CD4-positive, alpha-beta memory T cell (primary cell): Measurements from ENCODE around the gene CHN2. TPM values are rescaled to one million over a fixed set of nuclear protein-coding genes. Genes with fewer than 3 reads are reported as not detected.

Experiments
- CTCF ChIA-PET: fragments of 350-600 bp; sonication (Branson Sonifier 250); formaldehyde crosslinking; loops from one replicate; lab custom pipeline; 2021; ENCODE audit warnings: inconsistent platforms; ENCODE audit not compliant: partially characterized antibody; lab: Charles Lee
- POLR2A ChIA-PET: fragments of 350-600 bp; sonication (Branson Sonifier 250); formaldehyde crosslinking; loops from one replicate; lab custom pipeline; 2021; ENCODE audit not compliant: partially characterized antibody; lab: Charles Lee
- DNase-seq, 5 donors: peaks; one replicate each; pipeline versions ENCODE4 v3.0.0 to v3.0.0-alpha.2; 2020 to 2022; ENCODE audit warnings: mixed read lengths in 1 of 5
- H3K27ac ChIP-seq: one replicate; pipeline ENCODE4 v1.7.0; 2013; ENCODE audit warnings: low read depth, low read length
- H3K27me3 ChIP-seq: 2 replicates; pipeline ENCODE4 v1.7.0; 2013; ENCODE audit warnings: mild to moderate bottlenecking, low read length, moderate library complexity; ENCODE audit not compliant: insufficient read depth
- H3K36me3 ChIP-seq: 2 replicates; pipeline ENCODE4 v1.7.0; 2013; ENCODE audit warnings: mild to moderate bottlenecking, low read length, moderate library complexity; ENCODE audit not compliant: insufficient read depth
- H3K4me1 ChIP-seq: 2 replicates; pipeline ENCODE4 v1.7.0; 2013; ENCODE audit warnings: mild to moderate bottlenecking, low read length, moderate library complexity; ENCODE audit not compliant: insufficient read depth
- H3K4me3 ChIP-seq, 2 donors: one replicate each; pipeline ENCODE4 v1.7.0; 2013; ENCODE audit warnings: low read length in 2 of 2, mild to moderate bottlenecking in 1 of 2
- H3K9me3 ChIP-seq, 2 donors: one replicate each; pipeline ENCODE4 v1.7.0; 2013; ENCODE audit warnings: low read length in 2 of 2, control low read depth in 1 of 2; ENCODE audit not compliant: control insufficient read depth in 1 of 2
- H3K27ac Mint-ChIP-seq, 7 donors: one replicate each; pipeline ENCODE4 v1.8.0; 2020 to 2021; ENCODE audit warnings: mixed read lengths in 7 of 7, mild to moderate bottlenecking in 6 of 7, inconsistent platforms in 3 of 7, moderate library complexity in 3 of 7
- H3K27me3 Mint-ChIP-seq, 2 donors: one replicate each; pipeline ENCODE4 v1.8.0; 2020 to 2021; ENCODE audit warnings: mixed read lengths in 2 of 2
- H3K36me3 Mint-ChIP-seq, 2 donors: one replicate each; pipeline ENCODE4 v1.8.0; 2020 to 2021; ENCODE audit warnings: mixed read lengths in 2 of 2, inconsistent platforms in 1 of 2, mild to moderate bottlenecking in 1 of 2
- H3K4me1 Mint-ChIP-seq, 4 donors: one replicate each; pipeline ENCODE4 v1.8.0; 2020 to 2021; ENCODE audit warnings: mixed read lengths in 4 of 4, mild to moderate bottlenecking in 1 of 4
- H3K4me3 Mint-ChIP-seq, 8 donors: one replicate each; pipeline ENCODE4 v1.8.0; 2020 to 2021; ENCODE audit warnings: mixed read lengths in 8 of 8, mild to moderate bottlenecking in 7 of 8, moderate library complexity in 6 of 8, inconsistent platforms in 3 of 8
- H3K9me3 Mint-ChIP-seq, 8 donors: one replicate each; pipeline ENCODE4 v1.8.0; 2020 to 2021; ENCODE audit warnings: mixed read lengths in 8 of 8, mild to moderate bottlenecking in 5 of 8, inconsistent platforms in 3 of 8, moderate library complexity in 1 of 8
- intact Hi-C: fragments of 100-400 bp; cut with micrococcal nuclease; formaldehyde crosslinking; loops from one replicate; pipeline ENCODE4 v1.15.1; 2023
- polyA plus RNA-seq, 2 donors: library from polyadenylated mRNA; unstranded; fragments of 300-500 nt; fragmentation: Illumina TruSeq; gene quantifications; one replicate each; pipeline ENCODE4 v1.2.3, GENCODE V29; 2021
- total RNA-seq, 2 experiments: library from RNA; stranded (reverse); gene quantifications; one replicate each; pipeline ENCODE4 v1.2.3, GENCODE V29; 2021

The CHN2 gene
- total and polyA plus RNA-seq, 4 experiments from 2014 or later: 1.8 to 7.6 (median 3.5) TPM

DNA sequence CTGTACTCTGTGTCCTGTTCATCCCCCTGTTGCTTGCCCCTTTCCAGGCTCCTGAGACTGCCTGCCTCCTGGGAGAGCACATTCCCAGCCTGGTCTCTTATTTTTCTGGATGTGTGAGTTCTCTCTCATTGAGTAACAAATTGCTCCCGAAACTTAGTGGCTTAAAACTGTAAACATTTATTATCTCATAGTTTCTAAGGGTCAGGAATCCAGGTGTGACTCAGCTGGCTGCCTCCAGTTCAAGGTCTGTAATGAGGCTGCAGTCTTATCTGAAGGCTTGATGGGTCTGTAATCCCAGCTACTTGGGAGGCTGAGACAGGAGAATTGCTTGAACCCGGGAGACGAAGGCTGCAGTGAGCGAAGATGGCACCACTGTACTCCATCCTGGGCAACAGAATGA, 315.5 kb downstream of the CHN2 start:
- H3K36me3 Mint-ChIP-seq: peaks cover 0 to 11% of the 10 kb centered on the region in 2 donors
- DNase-seq: no peak
- Histone ChIP-seq H3K27me3 (no peaks in the 10 kb centered on the region), H3K27ac (no peak overlapping the region), H3K36me3 (no peaks in the 10 kb centered on the region), H3K9me3 (no peaks in the 10 kb centered on the region), H3K4me3 (no peak overlapping the region), H3K4me1 (no peaks in the 10 kb centered on the region)
- intact Hi-C loops: no loop called here
- no peak overlapping the region for H3K27ac Mint-ChIP-seq
- H3K27me3 Mint-ChIP-seq: peaks cover 0 to 1% of the 10 kb centered on the region in 2 donors
- H3K9me3 Mint-ChIP-seq: no peaks in the 10 kb centered on the region
- no peak overlapping the region for H3K4me3 Mint-ChIP-seq
- ChIA-PET CTCF (no interaction called here), POLR2A (no interaction called here)
- peaks cover 0 to 2% (median 0%) of the 10 kb centered on the region in 4 donors for H3K4me1 Mint-ChIP-seq

DNA sequence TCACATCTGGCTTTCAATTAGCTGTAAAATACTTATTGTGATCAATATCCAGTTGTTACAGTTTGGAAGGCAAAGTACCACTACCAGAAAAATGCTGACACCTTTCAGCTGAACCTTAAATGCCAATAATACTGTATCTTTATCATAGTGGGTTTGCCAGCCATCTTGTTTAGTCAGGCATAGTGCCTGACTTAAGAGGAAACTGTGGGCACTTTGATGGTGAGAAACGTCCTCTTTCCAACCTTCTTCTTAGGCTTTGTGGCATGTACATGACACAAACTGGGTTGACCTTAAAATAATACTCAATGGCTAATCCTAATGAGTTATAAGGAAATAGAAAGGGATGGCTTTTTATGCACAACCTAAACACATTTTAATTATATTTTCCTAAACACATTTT, 316.8 kb downstream of the CHN2 start:
- ChIA-PET CTCF (no interaction called here), POLR2A (no interaction called here)
- peaks cover 0 to 11% of the 10 kb centered on the region in 2 donors for H3K36me3 Mint-ChIP-seq
- peaks cover 0 to 2% (median 0%) of the 10 kb centered on the region in 4 donors for H3K4me1 Mint-ChIP-seq
- Histone ChIP-seq H3K27ac (no peak overlapping the region), H3K9me3 (no peaks in the 10 kb centered on the region), H3K4me1 (no peaks in the 10 kb centered on the region), H3K27me3 (no peaks in the 10 kb centered on the region), H3K36me3 (no peaks in the 10 kb centered on the region), H3K4me3 (no peak overlapping the region)
- DNase-seq: no peak
- peaks cover 0 to 1% of the 10 kb centered on the region in 2 donors for H3K27me3 Mint-ChIP-seq
- no peak overlapping the region for H3K27ac Mint-ChIP-seq
- H3K4me3 Mint-ChIP-seq: no peak overlapping the region
- intact Hi-C loops: no loop called here
- H3K9me3 Mint-ChIP-seq: no peaks in the 10 kb centered on the region

DNA sequence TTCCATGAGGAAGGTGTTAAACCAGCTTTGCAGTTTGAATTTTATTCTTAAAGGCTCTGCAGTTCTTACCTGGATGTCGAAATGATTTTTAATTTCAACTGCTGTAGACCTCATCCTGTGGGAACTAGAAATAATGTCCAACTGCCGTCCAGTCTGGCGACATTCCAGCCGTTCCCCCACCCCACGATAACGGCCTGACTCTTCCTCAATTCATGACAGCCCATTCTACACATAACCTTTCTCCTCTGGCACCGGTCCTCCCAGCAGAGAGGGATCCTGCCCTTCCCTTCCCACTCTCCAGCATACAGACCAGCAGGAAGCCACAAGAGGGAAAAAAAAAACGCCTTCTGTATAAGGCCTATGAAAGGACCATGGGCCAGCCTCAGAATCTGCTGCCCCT, 317.3 kb downstream of the CHN2 start:
- CTCF ChIA-PET: no interaction called here
- intact Hi-C loops: no loop called here

DNA sequence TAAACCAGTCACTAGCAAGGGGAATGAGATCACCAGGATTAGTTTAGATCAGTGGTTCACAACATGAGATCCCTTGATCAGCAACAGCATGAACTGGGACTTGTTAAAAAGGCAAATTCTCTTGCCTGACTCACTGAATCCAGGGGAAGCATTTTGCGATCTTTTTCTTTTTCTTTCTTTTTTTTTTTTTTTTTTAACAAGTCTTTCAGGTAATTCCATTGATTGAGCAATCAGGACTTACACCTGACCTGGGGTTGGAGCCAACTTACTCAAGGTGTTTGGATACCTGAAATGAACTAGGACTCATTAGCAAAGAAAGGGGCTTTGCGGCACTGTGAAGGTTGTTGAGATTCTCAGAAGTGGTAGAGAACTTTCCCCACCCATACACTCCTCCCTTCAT, 321.9 kb downstream of the CHN2 start:
- no peaks in the 10 kb centered on the region for H3K27me3 ChIP-seq
- H3K4me3 Mint-ChIP-seq: no peak overlapping the region
- no peak overlapping the region for H3K27ac Mint-ChIP-seq
- ChIA-PET CTCF (no interaction called here), POLR2A (no interaction called here)
- peaks cover 0 to 6% (median 3%) of the 10 kb centered on the region in 8 donors for H3K9me3 Mint-ChIP-seq
- intact Hi-C loops: no loop called here
- no peaks in the 10 kb centered on the region for H3K4me1 ChIP-seq
- H3K27ac ChIP-seq: no peak overlapping the region
- no peaks in the 10 kb centered on the region for H3K4me1 Mint-ChIP-seq
- no peaks in the 10 kb centered on the region for H3K36me3 ChIP-seq
- H3K27me3 Mint-ChIP-seq: peaks cover 0 to 4% of the 10 kb centered on the region in 2 donors
- DNase-seq: no peak
- no peak overlapping the region for H3K4me3 ChIP-seq
- H3K36me3 Mint-ChIP-seq: no peaks in the 10 kb centered on the region
- H3K9me3 ChIP-seq: no peaks in the 10 kb centered on the region

More for the DNA sequence above, 317.3 kb downstream of the CHN2 start:
- POLR2A ChIA-PET: no interaction called here
- Histone ChIP-seq H3K9me3 (no peaks in the 10 kb centered on the region), H3K4me3 (no peak overlapping the region), H3K27me3 (no peaks in the 10 kb centered on the region), H3K4me1 (no peaks in the 10 kb centered on the region), H3K27ac (no peak overlapping the region), H3K36me3 (no peaks in the 10 kb centered on the region)
- H3K36me3 Mint-ChIP-seq: peaks cover 0 to 8% of the 10 kb centered on the region in 2 donors
- DNase-seq: no peak
- H3K27me3 Mint-ChIP-seq: peaks cover 0 to 1% of the 10 kb centered on the region in 2 donors
- no peaks in the 10 kb centered on the region for H3K9me3 Mint-ChIP-seq
- no peak overlapping the region for H3K27ac Mint-ChIP-seq
- no peak overlapping the region for H3K4me3 Mint-ChIP-seq
- peaks cover 0 to 2% (median 0%) of the 10 kb centered on the region in 4 donors for H3K4me1 Mint-ChIP-seq

GRCh38 chr7:29518616-29519015, 324.0 kb downstream of the CHN2 start:
- H3K9me3 Mint-ChIP-seq: peaks cover 0 to 11% (median 3%) of the 10 kb centered on the region in 8 donors
- no peaks in the 10 kb centered on the region for H3K36me3 ChIP-seq
- POLR2A ChIA-PET: no interaction called here

GRCh38 chr7:29523728-29524127, 329.2 kb downstream of the CHN2 start:
- no peak overlapping the region for H3K4me3 Mint-ChIP-seq
- CTCF ChIA-PET: no interaction called here
- peaks cover 0 to 14% (median 7%) of the 10 kb centered on the region in 8 donors for H3K9me3 Mint-ChIP-seq
- no peak overlapping the region for H3K27ac ChIP-seq
- no peaks in the 10 kb centered on the region for H3K36me3 Mint-ChIP-seq
- H3K36me3 ChIP-seq: no peaks in the 10 kb centered on the region
- POLR2A ChIA-PET: no interaction called here
- H3K27me3 Mint-ChIP-seq: peaks cover 0 to 9% of the 10 kb centered on the region in 2 donors
- no peaks in the 10 kb centered on the region for H3K27me3 ChIP-seq
- no peaks in the 10 kb centered on the region for H3K4me1 ChIP-seq
- intact Hi-C loops: no loop called here
- H3K27ac Mint-ChIP-seq: no peak overlapping the region
- no peak overlapping the region for H3K4me3 ChIP-seq
- peaks cover 0 to 3% of the 10 kb centered on the region in 2 donors for H3K9me3 ChIP-seq
- DNase-seq: no peak
- no peaks in the 10 kb centered on the region for H3K4me1 Mint-ChIP-seq

More at GRCh38 chr7:29518616-29519015, 324.0 kb downstream of the CHN2 start:
- Histone ChIP-seq H3K4me3 (no peak overlapping the region), H3K4me1 (no peaks in the 10 kb centered on the region), H3K9me3 (peaks cover 0 to 3% of the 10 kb centered on the region in 2 donors), H3K27me3 (no peaks in the 10 kb centered on the region), H3K27ac (no peak overlapping the region)
- Mint-ChIP-seq H3K36me3 (no peaks in the 10 kb centered on the region), H3K27me3 (peaks cover 0 to 6% of the 10 kb centered on the region in 2 donors), H3K4me1 (no peaks in the 10 kb centered on the region), H3K4me3 (no peak overlapping the region), H3K27ac (no peak overlapping the region)
- intact Hi-C loops: no loop called here
- CTCF ChIA-PET: no interaction called here
- DNase-seq: no peak

- no peaks in the 10 kb centered on the region for H3K9me3 ChIP-seq
- H3K4me3 Mint-ChIP-seq: no peak overlapping the region
- H3K27me3 ChIP-seq: no peaks in the 10 kb centered on the region
- peaks cover 0 to 5% of the 10 kb centered on the region in 2 donors for H3K27me3 Mint-ChIP-seq
- ChIA-PET POLR2A (no interaction called here), CTCF (no interaction called here)
- H3K36me3 ChIP-seq: no peaks in the 10 kb centered on the region
- no peak overlapping the region for H3K4me3 ChIP-seq
- no peak overlapping the region for H3K27ac ChIP-seq
- H3K27ac Mint-ChIP-seq: no peak overlapping the region
- no peak for DNase-seq
- H3K4me1 ChIP-seq: no peaks in the 10 kb centered on the region
- H3K36me3 Mint-ChIP-seq: no peaks in the 10 kb centered on the region
- H3K4me1 Mint-ChIP-seq: no peaks in the 10 kb centered on the region
- peaks cover 6 to 14% (median 9%) of the 10 kb centered on the region in 8 donors for H3K9me3 Mint-ChIP-seq
- intact Hi-C loops: no loop called here
Observed at GRCh38 chr7:29527505-29528108, 333.0 kb downstream of the CHN2 start.
